IMR-90 (cell line): ENCODE results near the gene ADM. TPM values are rescaled to one million over a fixed set of nuclear protein-coding genes. Genes with fewer than 3 reads are reported as not detected.

Experiments used
- ATAC-seq: fragments of 200-7000 bp; cut with Tn5 transposase; 2 replicates; pipeline ENCODE4 v1.9.1; 2020; ENCODE audit warnings: low read depth, mild to moderate bottlenecking, moderate library complexity
- BruUV-seq: library from RNA; stranded (reverse); fragments of 400-500 nt; replicated peaks from 2 replicates; lab custom pipeline; 2021; lab: Mats Ljungman, UMichigan
- CTCF ChIA-PET: fragments of 300-600 bp; formaldehyde crosslinking; extraction: SDS; loops from one replicate; lab custom pipeline; 2021; ENCODE audit warnings: antibody characterized with exemption; lab: Yijun Ruan, JAX
- POLR2A ChIA-PET: fragments of 300-600 bp; sonication (Branson Sonifier 250); formaldehyde crosslinking; loops from one replicate; lab custom pipeline; 2022; ENCODE audit warnings: antibody characterized with exemption; ENCODE audit not compliant: unreplicated experiment; lab: Charles Lee
- DNase-seq: peaks from one replicate; pipeline ENCODE4 v3.0.0; 2013
- H2AFZ ChIP-seq: replicated peaks from 2 replicates; pipeline ENCODE3; 2013; ENCODE audit warnings: low read length, mild to moderate bottlenecking; ENCODE audit not compliant: poor library complexity
- H2AK5ac ChIP-seq: 2 replicates; pipeline ENCODE4 v1.6.1; 2013; ENCODE audit warnings: low read depth, low read length, inconsistent platforms
- H2AK9ac ChIP-seq: replicated peaks from 2 replicates; pipeline ENCODE3; 2013; ENCODE audit warnings: mild to moderate bottlenecking, low read depth, low read length, moderate library complexity; ENCODE audit not compliant: poor library complexity
- H2BK120ac ChIP-seq: 2 replicates; pipeline ENCODE4 v1.6.1; 2013; ENCODE audit warnings: low read depth, low read length, inconsistent platforms
- H2BK15ac ChIP-seq: 3 replicates; pipeline ENCODE4 v1.6.1; 2013; ENCODE audit warnings: low read depth, low read length, inconsistent platforms
- H2BK20ac ChIP-seq: 2 replicates; pipeline ENCODE4 v1.6.1; 2013; ENCODE audit warnings: low read depth, mild to moderate bottlenecking, inconsistent platforms, low read length, moderate library complexity
- H2BK5ac ChIP-seq: 2 replicates; pipeline ENCODE4 v1.6.1; 2013; ENCODE audit warnings: mild to moderate bottlenecking, low read depth, low read length, inconsistent platforms; ENCODE audit not compliant: poor library complexity, severe bottlenecking
- H3K14ac ChIP-seq: replicated peaks from 2 replicates; pipeline ENCODE4 v1.6.1; 2013; ENCODE audit warnings: low read depth, low read length, inconsistent platforms
- H3K18ac ChIP-seq: 2 replicates; pipeline ENCODE4 v1.6.1; 2013; ENCODE audit warnings: low read depth, low read length, control low read depth
- H3K23ac ChIP-seq: 2 replicates; pipeline ENCODE4 v1.6.1; 2013; ENCODE audit warnings: low read depth, low read length, inconsistent platforms
- H3K27ac ChIP-seq: 2 replicates; pipeline ENCODE4 v1.5.1; 2013; ENCODE audit warnings: mild to moderate bottlenecking, control low read depth, low read length; ENCODE audit not compliant: insufficient read depth
- H3K27me3 ChIP-seq: 2 replicates; pipeline ENCODE4 v1.6.1; 2013; ENCODE audit warnings: low read length; ENCODE audit not compliant: control insufficient read depth, insufficient read depth
- H3K36me3 ChIP-seq: 2 replicates; pipeline ENCODE4 v1.6.1; 2013; ENCODE audit warnings: low read length, mixed read lengths; ENCODE audit not compliant: control insufficient read depth, insufficient read depth
- H3K4ac ChIP-seq: 2 replicates; pipeline ENCODE4 v1.6.1; 2013; ENCODE audit warnings: low read depth, low read length, inconsistent platforms
- H3K4me1 ChIP-seq: 2 replicates; pipeline ENCODE4 v1.6.1; 2013; ENCODE audit warnings: low read length, mixed read lengths; ENCODE audit not compliant: control insufficient read depth, insufficient read depth
- H3K4me2 ChIP-seq: 2 replicates; pipeline ENCODE4 v1.6.1; 2013; ENCODE audit warnings: low read depth, mild to moderate bottlenecking, control low read depth, low read length, moderate library complexity
- H3K4me3 ChIP-seq: 2 replicates; pipeline ENCODE4 v1.5.1; 2013; ENCODE audit warnings: low read depth, mild to moderate bottlenecking, control low read depth, low read length, moderate library complexity; ENCODE audit not compliant: insufficient read depth
- H3K56ac ChIP-seq: 2 replicates; pipeline ENCODE4 v1.6.1; 2013; ENCODE audit warnings: low read length, inconsistent platforms; ENCODE audit not compliant: insufficient read depth; ENCODE audit errors: extremely low read depth
- H3K79me1 ChIP-seq, 2 experiments: 2 replicates each; pipeline ENCODE4 v1.6.1; 2013; ENCODE audit warnings: low read length in 2 of 2, inconsistent platforms in 1 of 2, low read depth in 1 of 2
- H3K9ac ChIP-seq: 2 replicates; pipeline ENCODE4 v1.6.1; 2013; ENCODE audit warnings: low read depth, low read length, control low read depth
- H3K9me1 ChIP-seq: 2 replicates; pipeline ENCODE4 v1.6.1; 2013; ENCODE audit warnings: low read length, inconsistent platforms; ENCODE audit not compliant: insufficient read depth
- H3K9me3 ChIP-seq: 2 replicates; pipeline ENCODE4 v1.6.1; 2013; ENCODE audit warnings: low read length; ENCODE audit not compliant: control insufficient read depth, insufficient read depth
- H4K20me1 ChIP-seq: 2 replicates; pipeline ENCODE4 v1.6.1; 2013; ENCODE audit warnings: low read length, inconsistent platforms; ENCODE audit not compliant: insufficient read depth
- H4K5ac ChIP-seq: 2 replicates; pipeline ENCODE4 v1.6.1; 2013; ENCODE audit warnings: mild to moderate bottlenecking, low read depth, low read length, control low read depth
- H4K8ac ChIP-seq, 2 experiments: 2 replicates each; pipeline ENCODE4 v1.6.1; 2013; ENCODE audit warnings: low read depth in 2 of 2, low read length in 2 of 2, control low read depth in 1 of 2, inconsistent platforms in 1 of 2
- H4K91ac ChIP-seq: 2 replicates; pipeline ENCODE4 v1.6.1; 2013; ENCODE audit warnings: low read depth, low read length, inconsistent platforms; ENCODE audit not compliant: insufficient read depth
- CHD1 ChIP-seq: IDR thresholded peaks from 2 replicates; pipeline ENCODE4 v1.6.1; 2012; ENCODE audit warnings: low read depth, low read length, improper control_type of control experiment
- RFX5 ChIP-seq: IDR thresholded peaks from 2 replicates; pipeline ENCODE4 v1.8.0; 2012; ENCODE audit warnings: low read depth, mild to moderate bottlenecking, low read length, moderate library complexity
- WGBS, 2 experiments: methylation state at CpG; one replicate each; pipeline versions ENCODE4 v1.1.5 to v1.1.7; 2013; ENCODE audit warnings: missing lambda C conversion rate in 2 of 2; ENCODE audit not compliant: insufficient read length in 1 of 2; ENCODE audit errors: extremely low coverage in 2 of 2; 5-methylcytosine and 5-hydroxymethylcytosine counted together
- dilution Hi-C: fragments of 300-500 bp; cut with HindIII; formaldehyde crosslinking; loops from one replicate; pipeline ENCODE4 v1.14.3; 2018; ENCODE audit warnings: low sequenced_read_pairs; ENCODE audit not compliant: unreplicated experiment
- in situ Hi-C: fragments of 300-500 bp; cut with MboI; formaldehyde crosslinking; loops from 3 replicates; pipeline ENCODE4 v1.14.3; 2019; ENCODE audit warnings: low sequenced_read_pairs, inconsistent platforms, mixed read lengths
- intact Hi-C: fragments of 100-400 bp; cut with micrococcal nuclease; formaldehyde crosslinking; loops from 2 replicates; pipeline ENCODE4 v1.10.0; 2022
- polyA plus RNA-seq, 3 experiments: library from polyadenylated mRNA; depleted of rRNA; stranded (reverse); fragments of >200 nt; gene quantifications; 2 replicates each; pipeline ENCODE4 v1.2.3, GENCODE V29; 2012; ENCODE audit warnings: low replicate concordance in 1 of 3
- total RNA-seq: library from RNA; depleted of rRNA; stranded (reverse); fragments of >200 nt; gene quantifications from 2 replicates; pipeline ENCODE4 v1.2.3, GENCODE V29; 2012

ADM gene
- total and polyA plus RNA-seq, 2 of the 4 experiments (the other 2 are of a cell fraction): 357 to 559 TPM

- no peak overlapping the region for H2AFZ ChIP-seq
- POLR2A ChIA-PET: no interaction called here
Observed at GRCh38 chr11:10314199-10315072, 9.6 kb downstream of the ADM start.

More at GRCh38 chr11:10314199-10315072, 9.6 kb downstream of the ADM start:
- DNase-seq (peak; percentile 71), ATAC-seq (peak; percentile 60)
- Histone ChIP-seq H2AK5ac (0 out of 2 replicates have a peak overlapping the region, but pooled peaks have one; percentile 16), H4K8ac (no peak overlapping the region), H4K20me1 (peaks cover under 1% of the 10 kb centered on the region; the same call in 1 of the 2 replicates), H3K9me1 (0 out of 2 replicates have a peak, but pooled peaks cover 3% of the 10 kb centered on the region), H3K27ac (no peak overlapping the region), H3K56ac (no peak overlapping the region), H2BK15ac (no peak overlapping the region), H3K79me1 (no peaks in the 10 kb centered on the region), H2BK20ac (no peak overlapping the region), H3K14ac (no peak overlapping the region), H4K5ac (no peak overlapping the region), H2BK5ac (no peak overlapping the region), H3K9ac (no peak overlapping the region), H3K36me3 (no peaks in the 10 kb centered on the region), H3K9me3 (no peaks in the 10 kb centered on the region), H3K27me3 (no peaks in the 10 kb centered on the region), H3K4me2 (no peak overlapping the region), H3K23ac (no peak overlapping the region), H3K4ac (no peak overlapping the region), H3K4me1 (peaks cover 9% of the 10 kb centered on the region), H4K91ac (no peak overlapping the region), H2BK120ac (no peak overlapping the region), H3K4me3 (no peak overlapping the region), H2AK9ac (no peak overlapping the region), H3K18ac (no peak overlapping the region)
- in situ Hi-C loops: loop anchor here (25.0 kb wide), 1 partner anchor 702 kb away; no protein-coding TSS in a partner anchor
- dilution Hi-C loops: no loop called here
- TF ChIP-seq RFX5: peak; percentile 97
- TF ChIP-seq CHD1: no peak
- CTCF ChIA-PET: interaction anchor here (0.7 to 1.2 kb wide), 3 partner anchors 52 to 422 kb away, joined by 3 to 6 read pairs (median 3); no protein-coding TSS in a partner anchor
- BruUV-seq: no TSS peak
- intact Hi-C loops: no loop called here
- 71% methylated on average over 2 of the region's 8 CpGs; no CpG with 5 or more reads in 1 of the 2 experiments for WGBS, 2 experiments
